Adrenal gland (tissue), 12 donors: ENCODE results near the gene NDOR1. TPM values are rescaled to one million over a fixed set of nuclear protein-coding genes. Genes with fewer than 3 reads are reported as not detected.
A peak's percentile ranks its signal among the peaks of the same experiment; 100 is the strongest.

Experiments used
- DNase-seq, 7 donors: peaks; one replicate each; pipeline ENCODE4 v3.0.0-alpha.2; 2019 to 2020
- H3K27ac ChIP-seq, 5 donors: fragments of 200-600 bp; sonication (generic) in 4 of 5; 1 replicate in 3 of 5; 2 replicates in 2 of 5; pipeline versions ENCODE4 v1.5.1 to v1.8.0; 2016 to 2020; ENCODE audit warnings: mild to moderate bottlenecking in 1 of 5
- H3K27me3 ChIP-seq: fragments of 200-600 bp; 2 replicates; pipeline ENCODE4 v1.8.0; 2021
- H3K36me3 ChIP-seq, 2 donors: fragments of 200-600 bp; replicated peaks in 1 of 2; 1 replicate in 1 of 2; 2 replicates in 1 of 2; pipeline versions ENCODE4 v1.5.1 to v1.8.0; 2018 to 2022
- H3K4me1 ChIP-seq, 2 donors: fragments of 200-600 bp; replicated peaks in 1 of 2; 1 replicate in 1 of 2; 2 replicates in 1 of 2; pipeline versions ENCODE4 v1.5.1 to v1.8.0; 2018 to 2021
- H3K4me3 ChIP-seq, 4 donors: fragments of 200-600 bp; sonication (generic) in 3 of 4; one replicate each; pipeline ENCODE4 v1.5.1; 2016 to 2018
- H3K9me3 ChIP-seq, 3 donors: fragments of 200-600 bp; sonication (generic) in 1 of 3; replicated peaks in 1 of 3; 1 replicate in 2 of 3; 2 replicates in 1 of 3; pipeline versions ENCODE4 v1.5.1 to v1.8.0; 2016 to 2021
- POLR2A ChIP-seq, 2 donors: fragments of 450-650 bp; IDR thresholded peaks; one replicate each; pipeline ENCODE4 v1.6.1; 2017; ENCODE audit warnings: antibody characterized with exemption in 2 of 2, mild to moderate bottlenecking in 2 of 2, moderate library complexity in 1 of 2
- WGBS, 4 donors: extraction: QIAGEN DNeasy Blood & Tissue Kit in 2 of 4; methylation state at CpG; one replicate each; pipeline versions ENCODE4 v1.1.5 to v1.1.7; 2013 to 2017; 5-methylcytosine and 5-hydroxymethylcytosine counted together
- intact Hi-C, 2 donors: fragments of 100-400 bp; cut with DNase I; formaldehyde crosslinking; loops; one replicate each; pipeline versions ENCODE4 v1.14.1 to v1.15.0; 2022 to 2023
- polyA plus RNA-seq, 3 donors: library from polyadenylated mRNA; stranded (reverse); fragments of 200-250 nt in 2 of 3; fragments of 350-450 nt in 1 of 3; fragmentation: Illumina TruSeq in 1 of 3; extraction: RNeasy Lipid Tissue Mini Kit (QIAGEN cat#74804) in 1 of 3; gene quantifications; one replicate each; pipeline ENCODE4 v1.2.3, GENCODE V29; 2013 to 2014
- total RNA-seq, 9 donors: library from RNA; depleted of rRNA in 4 of 9; stranded (reverse); fragments of >200 nt in 4 of 9; fragments of 120-200 nt in 1 of 9; fragmentation: NEBNext Ultra II Directional in 1 of 9; extraction: Animal tissue kit (Norgen Biotek cat#: 25700) in 1 of 9; gene quantifications; one replicate each; pipeline versions ENCODE4 v1.1.0 to v1.2.4, GENCODE V29; 2013 to 2023
- TF ChIP-seq, protein P1 (sequence below), 6 experiments: fragments of 450-650 bp in 4 of 6; fragments of 200-600 bp in 2 of 6; sonication (generic) in 1 of 6; IDR thresholded peaks; 1 replicate in 5 of 6; 2 replicates in 1 of 6; pipeline versions ENCODE4 v1.5.1 to v1.8.0; 2016 to 2021; ENCODE audit warnings: antibody characterized with exemption in 6 of 6, mild to moderate bottlenecking in 2 of 6, moderate library complexity in 1 of 6
- donor health status: healthy with polysubstance abuse.
- donor health status: Bipolar disorder and iron deficiency.
- donor health status: DM: yes; HTN: yes; CAD: no.
- donor health status: DM: no; HTN: no; CAD: no.
- donor health status: DM: no; HTN: no; CAD: no.
- donor health status: DM: yes; HTN: yes; CAD: no.

Gene NDOR1
- total and polyA plus RNA-seq, 12 donors: 1.6 to 36.4 (median 13.7) TPM

DNA sequence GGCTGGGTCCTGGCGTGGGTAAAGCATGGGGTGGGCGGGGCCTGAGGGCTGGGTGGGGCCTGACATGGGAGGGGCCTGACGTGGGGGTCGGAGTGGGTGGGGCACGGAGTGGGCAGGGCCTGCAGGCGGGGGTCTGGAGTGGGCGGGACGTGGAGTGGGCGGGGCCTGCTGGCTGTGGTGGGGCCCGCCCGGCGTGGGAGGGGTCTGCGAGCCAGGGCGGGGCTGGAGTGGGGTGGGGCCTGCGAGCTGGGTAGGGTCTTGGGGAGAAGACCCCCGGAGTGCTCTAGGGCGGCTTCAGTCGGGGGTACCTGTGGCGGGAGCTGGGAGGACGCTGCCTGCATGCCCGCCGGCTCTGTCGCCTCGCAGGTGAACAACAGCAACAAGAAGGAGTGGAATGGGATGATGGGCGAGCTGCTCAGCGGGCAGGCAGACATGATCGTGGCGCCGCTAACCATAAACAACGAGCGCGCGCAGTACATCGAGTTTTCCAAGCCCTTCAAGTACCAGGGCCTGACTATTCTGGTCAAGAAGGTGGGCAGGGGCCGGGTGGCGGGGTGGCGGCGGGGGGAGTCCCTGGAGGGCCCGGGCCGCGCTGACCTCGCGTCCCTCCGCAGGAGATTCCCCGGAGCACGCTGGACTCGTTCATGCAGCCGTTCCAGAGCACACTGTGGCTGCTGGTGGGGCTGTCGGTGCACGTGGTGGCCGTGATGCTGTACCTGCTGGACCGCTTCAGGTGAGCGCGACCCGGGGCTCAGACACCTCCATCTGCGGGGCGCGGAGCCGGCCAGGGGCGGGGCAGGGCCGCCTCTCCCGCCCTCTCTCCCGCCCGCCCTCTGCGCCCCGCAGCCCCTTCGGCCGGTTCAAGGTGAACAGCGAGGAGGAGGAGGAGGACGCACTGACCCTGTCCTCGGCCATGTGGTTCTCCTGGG is 43.7 kb upstream of the NDOR1 start:
- Histone ChIP-seq H3K36me3 (no peaks in the 10 kb centered on the region), H3K9me3 (no peaks in the 10 kb centered on the region), H3K27me3 (peaks cover 86% of the 10 kb centered on the region), H3K4me3 (no peak overlapping the region), H3K27ac (no peak overlapping the region), H3K4me1 (peaks cover 0 to 11% of the 10 kb centered on the region in 2 donors)
- TF ChIP-seq POLR2A (IDR thresholded peaks at IDR 0.05): no peak
- TF ChIP-seq, protein P1, sequence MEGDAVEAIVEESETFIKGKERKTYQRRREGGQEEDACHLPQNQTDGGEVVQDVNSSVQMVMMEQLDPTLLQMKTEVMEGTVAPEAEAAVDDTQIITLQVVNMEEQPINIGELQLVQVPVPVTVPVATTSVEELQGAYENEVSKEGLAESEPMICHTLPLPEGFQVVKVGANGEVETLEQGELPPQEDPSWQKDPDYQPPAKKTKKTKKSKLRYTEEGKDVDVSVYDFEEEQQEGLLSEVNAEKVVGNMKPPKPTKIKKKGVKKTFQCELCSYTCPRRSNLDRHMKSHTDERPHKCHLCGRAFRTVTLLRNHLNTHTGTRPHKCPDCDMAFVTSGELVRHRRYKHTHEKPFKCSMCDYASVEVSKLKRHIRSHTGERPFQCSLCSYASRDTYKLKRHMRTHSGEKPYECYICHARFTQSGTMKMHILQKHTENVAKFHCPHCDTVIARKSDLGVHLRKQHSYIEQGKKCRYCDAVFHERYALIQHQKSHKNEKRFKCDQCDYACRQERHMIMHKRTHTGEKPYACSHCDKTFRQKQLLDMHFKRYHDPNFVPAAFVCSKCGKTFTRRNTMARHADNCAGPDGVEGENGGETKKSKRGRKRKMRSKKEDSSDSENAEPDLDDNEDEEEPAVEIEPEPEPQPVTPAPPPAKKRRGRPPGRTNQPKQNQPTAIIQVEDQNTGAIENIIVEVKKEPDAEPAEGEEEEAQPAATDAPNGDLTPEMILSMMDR (IDR thresholded peaks at IDR 0.05): no peak
- intact Hi-C loops: no loop called here
- 2 to 5% (median 3%) methylated on average over 12 to 68 of the region's 71 CpGs for WGBS, 4 donors
- no peak for DNase-seq

DNA sequence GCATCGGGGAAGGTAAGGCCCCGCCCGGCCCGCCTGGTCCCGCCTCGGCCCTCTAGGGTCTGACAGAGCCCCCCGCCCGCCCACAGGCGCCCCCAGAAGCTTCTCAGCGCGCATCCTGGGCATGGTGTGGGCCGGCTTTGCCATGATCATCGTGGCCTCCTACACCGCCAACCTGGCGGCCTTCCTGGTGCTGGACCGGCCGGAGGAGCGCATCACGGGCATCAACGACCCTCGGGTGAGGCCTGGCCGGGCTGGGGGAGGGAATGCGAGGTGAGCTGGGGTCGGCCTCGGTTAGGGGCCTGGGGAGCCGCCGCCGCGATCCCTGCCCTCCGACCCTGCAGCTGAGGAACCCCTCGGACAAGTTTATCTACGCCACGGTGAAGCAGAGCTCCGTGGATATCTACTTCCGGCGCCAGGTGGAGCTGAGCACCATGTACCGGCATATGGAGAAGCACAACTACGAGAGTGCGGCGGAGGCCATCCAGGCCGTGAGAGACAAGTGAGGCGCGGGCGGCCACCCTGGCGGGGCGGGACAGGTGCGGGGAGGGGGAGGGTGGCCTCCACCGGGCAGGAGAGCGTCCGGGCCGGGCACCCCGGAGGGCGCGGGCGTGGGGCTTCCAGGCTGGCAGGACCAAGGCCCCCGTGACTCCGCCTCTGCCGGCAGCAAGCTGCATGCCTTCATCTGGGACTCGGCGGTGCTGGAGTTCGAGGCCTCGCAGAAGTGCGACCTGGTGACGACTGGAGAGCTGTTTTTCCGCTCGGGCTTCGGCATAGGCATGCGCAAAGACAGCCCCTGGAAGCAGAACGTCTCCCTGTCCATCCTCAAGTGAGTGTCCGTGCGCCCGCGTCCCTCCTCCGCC is 42.8 kb upstream of the NDOR1 start:
- peak in 3 of 7 donors; percentile 46 to 64 (median 51) for DNase-seq
- Histone ChIP-seq H3K4me1 (peaks cover 0 to 11% of the 10 kb centered on the region in 2 donors), H3K27me3 (peaks cover 92% of the 10 kb centered on the region), H3K36me3 (no peaks in the 10 kb centered on the region), H3K4me3 (peak overlapping the region in 1 of 4 donors; percentile 10), H3K27ac (no peak overlapping the region), H3K9me3 (no peaks in the 10 kb centered on the region)
- TF ChIP-seq, protein P1 (IDR thresholded peaks at IDR 0.05): peak in 1 of 6 experiments; percentile 21
- no peak for TF ChIP-seq POLR2A (IDR thresholded peaks at IDR 0.05)
- intact Hi-C loops: no loop called here
- WGBS, 4 donors: 0 to 31% (median 5%) methylated on average over 4 to 74 of the region's 74 CpGs

DNA sequence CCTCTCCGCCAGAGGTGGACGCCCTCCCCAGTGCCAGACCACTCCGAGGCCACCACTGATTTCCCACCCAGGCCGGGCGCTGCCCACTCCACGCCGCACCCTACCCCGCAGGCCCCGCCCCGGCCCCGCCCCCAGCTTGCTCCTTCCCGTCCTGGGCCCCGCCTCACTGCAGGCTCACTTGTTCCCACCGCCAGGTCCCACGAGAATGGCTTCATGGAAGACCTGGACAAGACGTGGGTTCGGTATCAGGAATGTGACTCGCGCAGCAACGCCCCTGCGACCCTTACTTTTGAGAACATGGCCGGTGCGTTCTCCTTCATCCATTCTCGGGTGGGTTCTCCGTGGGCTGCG is 42.2 kb upstream of the NDOR1 start:
- Histone ChIP-seq H3K9me3 (no peaks in the 10 kb centered on the region), H3K27ac (no peak overlapping the region), H3K4me1 (peaks cover 0 to 16% of the 10 kb centered on the region in 2 donors), H3K36me3 (no peaks in the 10 kb centered on the region), H3K4me3 (peak overlapping the region in 1 of 4 donors; percentile 10), H3K27me3 (peaks cover 95% of the 10 kb centered on the region)
- TF ChIP-seq, protein P1 (IDR thresholded peaks at IDR 0.05): no peak
- no peak for TF ChIP-seq POLR2A (IDR thresholded peaks at IDR 0.05)
- intact Hi-C loops: no loop called here
- 6 to 44% (median 24%) methylated on average over 8 to 26 of the region's 26 CpGs for WGBS, 4 donors
- DNase-seq: no peak

DNA sequence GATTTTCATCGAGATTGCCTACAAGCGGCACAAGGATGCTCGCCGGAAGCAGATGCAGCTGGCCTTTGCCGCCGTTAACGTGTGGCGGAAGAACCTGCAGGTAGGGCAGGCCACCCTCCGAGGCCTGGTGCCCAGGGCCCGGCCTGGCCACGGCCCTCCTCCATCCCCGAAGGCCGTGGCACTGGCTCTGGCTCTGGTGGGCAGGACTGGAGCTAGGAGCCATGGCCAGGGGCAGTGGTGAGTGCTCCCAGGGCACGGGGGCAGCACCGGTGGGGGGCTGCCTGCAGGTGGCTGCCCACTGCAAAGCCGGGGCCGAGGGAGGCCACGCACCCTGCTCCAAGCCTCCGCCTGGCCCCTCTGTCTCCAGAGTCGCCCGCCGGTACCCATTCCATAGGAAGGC is 41.7 kb upstream of the NDOR1 start:
- DNase-seq: no peak
- peaks cover 2 to 21% of the 10 kb centered on the region in 2 donors for H3K4me1 ChIP-seq
- intact Hi-C loops: no loop called here
- no peak overlapping the region for H3K4me3 ChIP-seq
- 75 to 89% (median 79%) methylated on average over 3 to 21 of the region's 22 CpGs; no CpG with 5 or more reads in 1 of the 4 donors for WGBS, 4 donors
- TF ChIP-seq POLR2A (IDR thresholded peaks at IDR 0.05): no peak
- TF ChIP-seq, protein P1 (IDR thresholded peaks at IDR 0.05): no peak
- H3K27me3 ChIP-seq: peaks cover 95% of the 10 kb centered on the region
- no peaks in the 10 kb centered on the region for H3K9me3 ChIP-seq
- H3K36me3 ChIP-seq: no peaks in the 10 kb centered on the region
- H3K27ac ChIP-seq: no peak overlapping the region
